ENCODE results near the gene TKTL2.

Gene TKTL2

DNA sequence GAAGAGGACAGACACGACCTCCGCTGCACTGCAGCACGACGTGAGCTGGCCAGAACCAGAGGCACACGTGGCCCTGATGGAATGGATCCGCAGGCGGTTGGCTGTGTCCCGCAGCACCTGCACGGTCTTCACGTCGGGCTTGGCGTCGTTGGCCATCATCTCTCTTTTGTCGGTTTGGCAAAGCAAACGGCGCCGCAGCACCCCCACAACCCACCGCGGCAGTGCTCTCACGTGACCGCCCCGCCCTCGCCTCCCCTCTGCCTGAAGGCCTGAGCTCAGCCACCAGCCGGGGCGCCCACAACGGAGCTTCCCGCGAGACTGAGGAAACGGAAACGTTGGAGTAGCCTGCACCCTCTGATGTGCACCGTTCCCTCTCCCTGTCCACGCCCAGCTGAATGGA lies at the start of gene TKTL2:
Gene TKTL2, minus strand, starts transcription at position 179 of the 400 bp plus-strand sequence. Its CDS starts 20 bp downstream, at position 159.
- no peak for DNase-seq (ENCODE audit: low read depth in 2 of 2)

DNA sequence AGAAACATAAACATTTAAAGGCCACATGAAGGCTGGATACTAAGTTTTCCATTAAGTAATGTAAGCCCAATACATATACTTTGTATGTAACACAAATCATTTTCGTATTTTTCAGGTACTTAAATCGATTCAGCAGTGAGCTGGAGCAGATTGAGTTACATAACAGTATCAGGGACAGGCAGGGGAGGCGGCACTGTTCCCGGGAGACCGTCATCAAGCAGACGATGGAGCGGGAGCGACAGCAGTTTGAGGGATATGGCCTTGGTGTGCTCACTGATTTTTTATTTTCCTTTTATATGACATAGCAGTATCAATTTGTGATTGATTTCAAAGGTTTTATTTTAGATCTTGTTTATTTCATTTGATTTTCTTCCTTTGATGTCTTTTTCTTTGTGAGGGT lies 41.6 kb upstream of the TKTL2 start:
- DNase-seq (ENCODE audit: low read depth in 2 of 2): no peak

GRCh38 chr4:163505374-163505773 lies 31.8 kb upstream of the TKTL2 start:
- DNase-seq (ENCODE audit: low read depth in 2 of 2): no peak

DNA sequence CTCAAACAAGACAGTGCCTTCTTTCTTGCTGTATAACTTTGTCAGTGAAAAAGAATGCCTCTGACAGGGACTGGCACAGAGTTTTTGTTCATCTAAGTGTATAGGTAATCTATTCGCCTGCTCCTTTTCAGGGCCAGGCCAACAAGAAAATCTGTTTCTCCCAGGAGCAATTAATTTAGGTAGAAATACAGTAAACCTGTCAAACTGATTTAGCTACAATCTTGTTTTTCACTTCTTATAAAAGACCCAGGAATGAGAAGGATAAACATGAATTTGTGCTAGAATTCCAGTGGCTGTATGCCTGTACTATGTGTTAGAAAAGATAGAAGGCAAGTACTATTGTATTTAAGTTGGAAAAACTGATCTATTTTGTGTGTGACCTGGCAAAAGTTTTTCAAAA lies 27.0 kb upstream of the TKTL2 start:
- DNase-seq (ENCODE audit: low read depth in 2 of 2): no peak

DNA sequence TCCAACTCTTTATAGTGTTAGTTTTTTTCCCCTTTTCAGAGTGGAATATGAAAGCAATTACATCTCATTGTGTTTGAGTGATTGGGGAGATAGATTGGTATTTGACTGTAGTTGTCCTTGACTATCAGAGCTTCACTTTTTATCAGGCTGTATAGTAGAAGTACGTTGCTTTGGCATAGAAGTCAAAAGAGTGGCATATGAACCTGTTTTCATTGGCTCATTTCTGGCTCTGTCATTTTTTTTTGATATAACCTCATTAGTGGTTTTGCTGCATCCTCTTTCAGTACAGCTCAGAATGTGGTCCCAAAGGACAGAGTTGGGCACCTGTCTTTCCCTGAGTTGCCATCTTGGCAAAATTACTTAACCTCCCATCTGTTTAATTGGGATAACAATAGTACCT lies 22.3 kb upstream of the TKTL2 start:
- DNase-seq (ENCODE audit: low read depth in 2 of 2): no peak

DNA sequence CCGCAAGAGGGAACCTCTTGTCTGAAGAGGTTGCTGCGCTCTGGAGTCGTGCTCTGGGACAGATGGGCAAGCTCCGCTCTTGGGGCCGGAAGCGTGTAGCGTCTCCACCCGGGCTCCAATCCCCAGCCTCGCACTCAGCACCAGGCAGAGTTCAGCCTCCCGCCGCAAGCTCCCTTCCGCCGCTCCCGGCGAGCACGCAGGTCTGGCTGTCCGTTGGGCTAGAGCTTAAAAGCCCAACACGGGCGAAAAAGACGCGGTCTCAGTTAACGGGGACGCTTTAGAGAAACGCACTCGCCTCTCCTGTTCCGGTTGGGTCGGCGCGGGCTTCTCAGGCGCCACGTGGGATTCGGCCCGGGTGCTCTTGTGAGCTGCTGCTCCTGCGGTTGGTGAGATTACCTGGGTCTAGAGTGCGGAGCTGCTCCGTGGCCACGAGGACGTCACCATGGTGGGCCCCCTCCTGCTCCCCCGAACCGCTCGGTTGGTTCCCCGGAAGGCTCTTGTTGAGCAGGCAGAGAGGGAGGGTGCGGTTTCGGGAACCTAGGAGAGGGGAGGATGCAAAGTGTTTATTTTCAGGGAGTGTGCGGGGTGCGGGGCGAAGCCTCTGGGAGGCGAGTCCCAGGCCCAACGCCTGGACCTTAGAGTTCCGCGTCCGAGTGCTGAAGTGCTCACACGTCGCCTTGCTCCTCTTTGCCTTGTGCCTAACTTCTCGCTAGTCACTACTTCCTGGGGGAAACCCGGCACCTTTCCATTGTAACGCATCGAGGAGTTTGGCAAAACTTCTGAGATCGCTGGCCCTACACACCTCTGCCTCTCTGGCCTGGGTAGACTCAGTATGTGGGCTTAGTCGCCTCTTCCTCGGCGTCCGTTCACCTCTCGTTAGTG lies 21.0 kb upstream of the TKTL2 start, which contains the start of gene TMA16:
Gene TMA16, plus strand, starts transcription at position 331 of the 882 bp plus-strand sequence. Its CDS starts 112 bp downstream, at position 443.
- peak; percentile 71 to 73 for DNase-seq (ENCODE audit: low read depth in 2 of 2)

DNA sequence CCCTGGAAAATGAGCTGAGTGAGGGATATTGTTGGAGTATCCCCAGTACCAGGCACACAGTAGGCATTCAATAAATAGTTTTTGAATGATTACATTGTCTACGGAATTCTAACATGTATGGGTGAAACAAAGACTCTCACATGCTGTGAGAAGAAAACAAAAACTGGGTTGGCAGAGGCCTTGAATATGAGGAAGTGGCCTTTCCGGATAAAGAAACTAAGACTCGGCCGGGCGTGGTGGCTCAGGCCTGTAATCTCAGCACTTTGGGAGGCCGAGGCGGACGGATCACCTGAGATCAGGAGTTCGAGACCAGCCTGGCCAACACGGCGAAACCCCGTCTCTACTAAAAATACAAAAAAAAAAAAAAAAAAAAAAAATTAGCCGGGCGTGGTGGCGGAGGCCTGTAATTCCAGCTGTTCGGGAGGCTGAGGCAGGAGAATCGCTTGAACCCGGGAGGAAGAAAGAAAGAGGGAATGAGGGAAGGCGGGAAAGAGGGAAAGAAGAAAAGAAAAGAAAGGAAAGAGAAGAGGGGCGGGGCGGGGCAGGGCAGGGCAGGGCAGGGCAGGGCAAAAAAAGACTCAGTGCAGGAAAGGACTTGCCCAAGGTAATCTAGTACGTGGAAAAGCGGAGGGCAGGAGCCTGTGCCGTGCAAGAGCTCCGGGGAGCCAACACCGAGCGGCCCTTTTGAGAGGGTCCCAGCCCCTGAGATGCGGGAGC lies 20.2 kb upstream of the TKTL2 start:
- no peak for DNase-seq (ENCODE audit: low read depth in 2 of 2)

DNA sequence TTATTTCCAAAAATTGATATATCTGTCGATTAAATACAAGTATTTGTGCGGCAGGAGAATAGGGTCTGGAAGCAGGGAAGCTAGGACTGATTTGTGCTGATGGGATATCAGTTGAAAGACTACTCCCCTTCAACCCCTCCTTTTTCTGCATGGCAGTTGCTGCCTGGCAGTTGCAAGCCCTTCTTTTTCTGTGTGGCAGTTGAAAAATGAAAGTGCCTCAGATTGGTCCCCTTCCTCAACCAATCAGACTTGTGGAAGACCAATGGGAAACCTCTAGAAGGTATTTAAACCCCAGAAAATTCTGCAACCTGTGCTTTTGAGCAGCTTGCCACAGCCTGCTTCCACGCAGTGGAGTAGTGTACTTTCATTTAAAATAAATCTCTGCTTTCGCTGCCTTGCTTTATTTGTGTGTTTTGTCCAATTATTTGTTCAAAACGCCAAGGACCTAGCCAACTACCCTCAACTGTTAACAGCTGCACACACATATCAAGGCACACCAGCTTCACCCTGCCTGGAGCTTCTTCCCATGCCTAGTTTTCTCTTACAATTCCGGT lies 19.5 kb upstream of the TKTL2 start:
- DNase-seq (ENCODE audit: low read depth in 2 of 2): no peak

- no peak for DNase-seq (ENCODE audit: low read depth in 2 of 2)
Measured at GRCh38 chr4:163489929-163490328, 16.4 kb upstream of the TKTL2 start.

DNA sequence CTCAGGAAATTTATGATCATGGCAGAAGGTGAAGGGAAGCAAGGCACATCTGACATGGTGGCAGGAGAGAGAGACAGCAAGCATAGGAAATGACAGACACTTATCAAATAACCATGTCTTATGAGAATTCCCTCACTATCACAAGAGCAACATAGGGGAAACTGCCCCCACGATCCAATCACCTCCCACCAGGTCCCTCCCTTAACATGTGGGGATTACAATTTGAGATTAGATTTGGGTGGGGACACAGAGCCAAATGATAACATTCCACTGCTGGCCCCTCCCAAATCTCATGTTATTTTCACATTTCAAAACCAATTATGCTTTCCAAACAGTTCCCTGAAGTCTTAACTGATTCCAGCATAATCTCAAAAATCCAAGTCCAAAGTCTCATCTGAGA lies 12.8 kb upstream of the TKTL2 start:
- DNase-seq (ENCODE audit: low read depth in 2 of 2): no peak

GRCh38 chr4:163485589-163485988 lies 12.0 kb upstream of the TKTL2 start:
- DNase-seq (ENCODE audit: low read depth in 2 of 2): no peak

DNA sequence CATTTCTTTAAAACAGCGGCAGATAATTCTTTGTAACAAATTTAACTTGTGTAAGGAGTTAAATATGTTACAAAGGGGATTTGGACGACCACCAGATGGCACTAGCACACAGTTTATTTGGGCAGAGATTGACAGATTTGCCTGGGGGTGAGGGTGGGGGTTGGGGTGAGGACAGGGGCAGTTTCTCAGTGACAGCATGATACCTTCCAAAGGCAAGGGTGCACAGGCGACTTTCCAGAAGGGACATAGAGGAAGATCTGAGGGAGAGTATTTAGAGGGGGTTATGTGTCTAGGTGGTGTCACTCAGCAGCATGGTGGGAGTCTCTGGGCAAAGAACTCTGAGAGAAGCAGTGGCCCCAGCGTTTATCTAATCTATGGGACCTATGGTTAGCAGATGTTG lies 11.4 kb upstream of the TKTL2 start:
- peak; percentile 21 to 51 for DNase-seq (ENCODE audit: low read depth in 2 of 2)

DNA sequence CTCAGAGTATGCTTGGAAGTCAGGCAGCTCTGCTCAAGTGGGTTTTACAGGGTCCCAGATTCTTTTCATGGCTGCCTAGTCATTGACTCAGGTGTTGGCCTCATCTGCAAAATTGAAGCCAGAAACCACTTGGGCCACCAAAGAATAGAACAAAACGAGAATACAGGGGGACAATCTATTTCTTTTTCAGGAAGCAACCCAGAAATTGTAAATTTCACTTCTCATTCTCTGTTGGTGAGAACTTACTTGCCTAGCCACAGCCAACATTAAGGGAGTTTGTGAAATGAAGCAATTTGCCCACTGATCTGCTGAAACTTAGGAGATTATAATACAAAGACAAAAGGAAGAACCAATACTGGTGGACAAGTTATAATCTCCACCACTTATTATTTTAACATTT lies 8.6 kb upstream of the TKTL2 start:
- no peak for DNase-seq (ENCODE audit: low read depth in 2 of 2)

GRCh38 chr4:163476761-163477438 lies 3.3 kb upstream of the TKTL2 start:
- no peak for DNase-seq (ENCODE audit: low read depth in 2 of 2)

DNA sequence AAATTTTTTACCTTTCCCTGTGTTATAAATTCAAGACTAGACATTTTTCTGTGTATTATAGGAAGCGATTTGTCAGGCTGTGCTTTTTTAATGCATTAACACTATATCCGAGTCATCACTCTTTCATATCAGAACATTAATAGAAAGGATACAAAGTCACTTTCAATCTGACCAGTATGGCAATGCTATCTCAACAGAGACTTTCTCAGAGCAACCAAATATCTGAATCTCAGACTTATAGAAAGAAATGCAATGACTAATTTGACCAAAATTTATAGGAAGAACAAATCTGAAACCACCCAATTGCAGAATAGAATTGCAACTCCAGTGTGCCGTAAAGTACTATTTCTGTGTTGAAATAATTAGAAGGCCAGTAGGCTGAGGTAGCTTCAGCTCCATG lies 473 bp upstream of the TKTL2 start:
- DNase-seq (ENCODE audit: low read depth in 2 of 2): no peak

GRCh38 chr4:163473130-163473529 lies 424 bp downstream of the TKTL2 start:
- no peak for DNase-seq (ENCODE audit: low read depth in 2 of 2)

DNA sequence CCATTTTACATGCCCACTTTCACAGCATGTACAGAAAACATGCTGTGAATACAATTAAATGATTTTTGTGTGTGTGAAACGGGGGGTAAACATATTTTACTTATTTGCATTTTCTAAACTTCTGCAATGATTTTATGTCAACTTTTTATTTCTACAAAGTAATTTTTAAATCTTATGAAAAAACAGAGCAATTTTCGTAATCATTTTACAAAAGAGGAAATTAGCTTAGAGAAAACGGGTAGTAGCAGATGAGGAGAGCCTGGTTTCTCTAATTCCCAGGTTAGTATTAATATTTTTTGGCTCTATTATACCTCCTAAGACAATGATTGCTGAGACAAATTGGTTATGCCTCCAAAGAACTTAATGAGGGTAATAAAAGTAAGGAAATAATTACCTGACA lies 3.2 kb downstream of the TKTL2 start:
- DNase-seq (ENCODE audit: low read depth in 2 of 2): no peak

DNA sequence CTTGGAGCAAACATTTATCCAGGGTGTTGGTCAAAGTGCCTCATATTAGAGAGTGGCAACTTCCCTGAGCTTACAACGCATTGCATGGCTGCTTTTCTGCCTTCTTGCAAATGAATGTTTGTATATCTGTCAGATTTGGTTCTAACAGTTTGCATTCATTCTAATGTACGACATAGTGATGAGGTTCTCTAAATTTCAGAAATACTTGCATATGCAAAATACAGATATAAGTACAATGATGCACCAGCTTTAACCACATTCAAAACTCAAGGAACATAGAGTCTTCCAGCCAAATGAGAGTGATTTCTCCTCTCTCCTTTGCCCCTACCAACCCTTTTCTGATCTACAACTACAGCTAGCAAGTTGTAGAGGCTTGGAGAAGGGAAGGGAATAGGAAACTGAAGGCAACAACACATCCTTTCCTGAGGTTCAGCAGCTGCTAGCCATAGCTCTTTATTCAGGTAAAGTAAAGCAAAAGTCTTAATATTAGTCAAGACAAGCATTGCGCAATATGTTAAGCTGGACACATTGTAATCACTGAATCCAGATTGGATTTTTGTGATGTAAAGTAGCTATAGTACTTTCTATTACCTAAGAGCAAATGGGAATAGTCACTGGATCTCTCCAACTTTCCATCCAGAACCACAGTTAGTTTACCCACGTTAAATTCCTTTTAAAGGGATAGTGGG lies 6.3 kb downstream of the TKTL2 start:
- DNase-seq (ENCODE audit: low read depth in 2 of 2): no peak

GRCh38 chr4:163462556-163462955 lies 11.0 kb downstream of the TKTL2 start:
- no peak for DNase-seq (ENCODE audit: low read depth in 2 of 2)

DNA sequence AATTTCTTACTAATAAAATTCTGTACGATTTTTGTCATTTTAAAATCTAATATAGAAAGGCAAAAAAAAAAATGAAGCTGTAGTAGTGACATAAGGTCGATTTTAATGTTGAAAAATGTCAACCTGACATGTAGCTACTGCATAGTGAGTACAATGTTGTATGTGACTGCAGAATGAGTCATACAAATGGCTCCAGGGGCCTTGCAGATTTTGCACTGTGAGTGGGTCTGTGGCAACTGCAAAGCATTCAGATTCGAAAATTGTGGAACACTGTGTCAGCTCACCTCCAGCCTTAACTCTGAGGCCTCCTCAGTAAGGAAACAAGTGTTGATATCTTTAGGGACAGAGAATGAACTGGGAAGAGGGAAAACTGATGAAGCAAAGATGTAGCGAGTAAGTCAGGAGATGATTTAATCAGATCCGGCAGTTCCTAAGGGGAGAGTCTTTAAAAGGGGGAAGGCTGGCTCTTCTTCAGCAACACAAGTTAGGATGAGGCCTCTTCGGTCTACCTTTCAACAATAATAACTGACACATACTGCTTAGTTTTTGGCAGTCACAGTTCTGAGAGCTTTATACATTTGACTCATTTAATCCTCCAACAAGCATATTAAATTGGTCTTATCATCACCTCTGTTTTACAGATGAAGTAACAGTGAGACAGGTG lies 24.9 kb downstream of the TKTL2 start:
- DNase-seq (ENCODE audit: low read depth in 2 of 2): no peak

- DNase-seq (ENCODE audit: low read depth in 2 of 2): no peak
Measured at GRCh38 chr4:163447481-163447880, 26.1 kb downstream of the TKTL2 start.

All from stimulated activated CD4-positive, alpha-beta T cell treated with anti-CD3 and anti-CD28 coated beads, Interleukin-1b, Interleukin-23, amount 100 ng/mL, for 4 hours (primary cell).